ENCODE data around the gene CFAP20DC.

DNA sequence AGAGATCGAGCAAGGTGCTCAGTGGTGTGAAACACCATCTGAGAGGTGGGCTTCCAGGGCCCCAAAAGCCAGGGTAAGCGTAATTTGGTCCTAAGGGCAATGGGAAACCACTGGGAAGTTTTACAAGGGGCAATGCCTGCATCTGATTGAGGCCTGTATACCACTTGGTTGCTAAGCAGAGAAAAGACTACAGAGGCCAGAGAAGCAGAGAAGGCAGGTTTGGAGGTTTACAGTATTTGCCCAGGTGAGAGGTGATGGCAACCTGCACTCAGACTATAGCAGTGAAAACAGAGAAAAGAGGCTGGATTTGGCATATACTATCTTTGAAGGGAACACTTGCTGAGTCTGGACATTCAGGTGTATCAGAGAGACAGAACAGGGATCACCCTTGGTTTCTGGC, 249.8 kb downstream of the CFAP20DC start:
- no peak for TF ChIP-seq POLR2A (IDR thresholded peaks at IDR 0.05)
- TF ChIP-seq, protein P1, sequence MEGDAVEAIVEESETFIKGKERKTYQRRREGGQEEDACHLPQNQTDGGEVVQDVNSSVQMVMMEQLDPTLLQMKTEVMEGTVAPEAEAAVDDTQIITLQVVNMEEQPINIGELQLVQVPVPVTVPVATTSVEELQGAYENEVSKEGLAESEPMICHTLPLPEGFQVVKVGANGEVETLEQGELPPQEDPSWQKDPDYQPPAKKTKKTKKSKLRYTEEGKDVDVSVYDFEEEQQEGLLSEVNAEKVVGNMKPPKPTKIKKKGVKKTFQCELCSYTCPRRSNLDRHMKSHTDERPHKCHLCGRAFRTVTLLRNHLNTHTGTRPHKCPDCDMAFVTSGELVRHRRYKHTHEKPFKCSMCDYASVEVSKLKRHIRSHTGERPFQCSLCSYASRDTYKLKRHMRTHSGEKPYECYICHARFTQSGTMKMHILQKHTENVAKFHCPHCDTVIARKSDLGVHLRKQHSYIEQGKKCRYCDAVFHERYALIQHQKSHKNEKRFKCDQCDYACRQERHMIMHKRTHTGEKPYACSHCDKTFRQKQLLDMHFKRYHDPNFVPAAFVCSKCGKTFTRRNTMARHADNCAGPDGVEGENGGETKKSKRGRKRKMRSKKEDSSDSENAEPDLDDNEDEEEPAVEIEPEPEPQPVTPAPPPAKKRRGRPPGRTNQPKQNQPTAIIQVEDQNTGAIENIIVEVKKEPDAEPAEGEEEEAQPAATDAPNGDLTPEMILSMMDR (IDR thresholded peaks at IDR 0.05 in 4 of 5, conservative IDR thresholded peaks at IDR 0.05 in 1 of 5): no peak

All from gastrocnemius medialis (tissue), 4 donors.